IPS-20b (cell line): ENCODE measurements around the gene RFX7.
A peak's percentile ranks its signal among the peaks of the same experiment; 100 is the strongest.
"Not testable (repeated sequence)": the region's sequence is repeated elsewhere in the genome, so short reads cannot be mapped to it uniquely, and the experiment has no call there.

Experiments
- H3K27ac ChIP-seq: one replicate; pipeline ENCODE4 v1.5.1; 2013; ENCODE audit warnings: low read length
- H3K27me3 ChIP-seq: 2 replicates; pipeline ENCODE4 v1.6.1; 2013; ENCODE audit warnings: mild to moderate bottlenecking, low read length, inconsistent platforms; ENCODE audit not compliant: insufficient read depth
- H3K36me3 ChIP-seq: 2 replicates; pipeline ENCODE4 v1.6.1; 2013; ENCODE audit warnings: low read depth, mild to moderate bottlenecking, inconsistent platforms, low read length, moderate library complexity; ENCODE audit not compliant: insufficient read depth
- H3K4me1 ChIP-seq: 2 replicates; pipeline ENCODE4 v1.6.1; 2013; ENCODE audit warnings: mild to moderate bottlenecking, control low read depth, inconsistent platforms, low read length, moderate library complexity; ENCODE audit not compliant: insufficient read depth
- H3K4me3 ChIP-seq: 2 replicates; pipeline ENCODE4 v1.5.1; 2013; ENCODE audit warnings: mild to moderate bottlenecking, low read length, inconsistent platforms
- H3K9ac ChIP-seq: 2 replicates; pipeline ENCODE4 v1.6.1; 2013; ENCODE audit warnings: low read depth, mild to moderate bottlenecking, inconsistent platforms, low read length, moderate library complexity
- H3K9me3 ChIP-seq: 2 replicates; pipeline ENCODE4 v1.6.1; 2013; ENCODE audit warnings: mild to moderate bottlenecking, low read depth, low read length, inconsistent platforms; ENCODE audit not compliant: insufficient read depth

Gene RFX7

GRCh38 chr15:56243163-56244037 is at the start of gene RFX7:
Gene RFX7, minus strand, starts transcription at chr15:56243879. Its CDS starts 594 bp downstream, at chr15:56243285.
- Histone ChIP-seq H3K9me3 (no peaks in the 10 kb centered on the region), H3K27me3 (no peaks in the 10 kb centered on the region), H3K4me3 (peak within 1 kb of the TSS; percentile 94), H3K36me3 (no peaks in the 10 kb centered on the region), H3K9ac (peak within 1 kb of the TSS; percentile 95), H3K4me1 (peaks cover 13% of the 10 kb centered on the region; the same call in 1 of the 2 replicates), H3K27ac (peak within 1 kb of the TSS; percentile 89)

GRCh38 chr15:56292546-56293316 is 49.1 kb upstream of the RFX7 start:
- no peaks in the 10 kb centered on the region for H3K27me3 ChIP-seq
- H3K9ac ChIP-seq = no peak overlapping the region
- H3K4me3 ChIP-seq = no peak overlapping the region
- no peaks in the 10 kb centered on the region for H3K36me3 ChIP-seq
- no peaks in the 10 kb centered on the region for H3K9me3 ChIP-seq
- no peak overlapping the region for H3K27ac ChIP-seq
- H3K4me1 ChIP-seq = 0 out of 2 replicates have a peak, but pooled peaks cover 3% of the 10 kb centered on the region

- Histone ChIP-seq H3K9ac (no peak overlapping the region), H3K27me3 (no peaks in the 10 kb centered on the region), H3K27ac (no peak overlapping the region), H3K4me3 (no peak overlapping the region), H3K4me1 (0 out of 2 replicates have a peak, but pooled peaks cover 3% of the 10 kb centered on the region), H3K36me3 (no peaks in the 10 kb centered on the region), H3K9me3 (no peaks in the 10 kb centered on the region)
Measured at GRCh38 chr15:56291741-56292140, 48.1 kb upstream of the RFX7 start.

GRCh38 chr15:56286213-56286612 is 42.5 kb upstream of the RFX7 start:
- peaks cover 4% of the 10 kb centered on the region; the same call in 1 of the 2 replicates for H3K27me3 ChIP-seq
- no peak overlapping the region for H3K9ac ChIP-seq
- H3K4me3 ChIP-seq = no peak overlapping the region
- H3K27ac ChIP-seq = no peak overlapping the region
- H3K36me3 ChIP-seq = no peaks in the 10 kb centered on the region
- no peaks in the 10 kb centered on the region for H3K4me1 ChIP-seq
- no peaks in the 10 kb centered on the region for H3K9me3 ChIP-seq

GRCh38 chr15:56281145-56281544 is 37.5 kb upstream of the RFX7 start:
- H3K36me3 ChIP-seq = no peaks in the 10 kb centered on the region
- H3K4me3 ChIP-seq = no peak overlapping the region
- H3K27me3 ChIP-seq = peaks cover 4% of the 10 kb centered on the region; the same call in 1 of the 2 replicates
- H3K27ac ChIP-seq = no peak overlapping the region
- no peaks in the 10 kb centered on the region for H3K9me3 ChIP-seq
- no peaks in the 10 kb centered on the region for H3K4me1 ChIP-seq
- H3K9ac ChIP-seq = no peak overlapping the region

- Histone ChIP-seq H3K9ac (no peak overlapping the region), H3K9me3 (no peaks in the 10 kb centered on the region), H3K27ac (no peak overlapping the region), H3K4me3 (no peak overlapping the region), H3K27me3 (no peaks in the 10 kb centered on the region), H3K4me1 (no peaks in the 10 kb centered on the region), H3K36me3 (no peaks in the 10 kb centered on the region)
Measured at GRCh38 chr15:56273724-56274123, 30.0 kb upstream of the RFX7 start.

- no peaks in the 10 kb centered on the region for H3K9me3 ChIP-seq
- H3K36me3 ChIP-seq = no peaks in the 10 kb centered on the region
- H3K4me3 ChIP-seq = no peak overlapping the region
- H3K9ac ChIP-seq = no peak overlapping the region
- H3K27ac ChIP-seq = no peak overlapping the region
- no peaks in the 10 kb centered on the region for H3K4me1 ChIP-seq
- no peaks in the 10 kb centered on the region for H3K27me3 ChIP-seq
Measured at GRCh38 chr15:56272454-56272853, 28.8 kb upstream of the RFX7 start.

GRCh38 chr15:56266465-56266864 is 22.8 kb upstream of the RFX7 start:
- H3K9me3 ChIP-seq, H3K9ac ChIP-seq, H3K27me3 ChIP-seq, H3K36me3 ChIP-seq, H3K4me1 ChIP-seq, H3K4me3 ChIP-seq, H3K27ac ChIP-seq: not testable (repeated sequence)

GRCh38 chr15:56261854-56262509 is 18.3 kb upstream of the RFX7 start:
- no peaks in the 10 kb centered on the region for H3K4me1 ChIP-seq
- no peak overlapping the region for H3K4me3 ChIP-seq
- no peak overlapping the region for H3K9ac ChIP-seq
- no peaks in the 10 kb centered on the region for H3K36me3 ChIP-seq
- H3K27me3 ChIP-seq = no peaks in the 10 kb centered on the region
- H3K27ac ChIP-seq = no peak overlapping the region
- H3K9me3 ChIP-seq = no peaks in the 10 kb centered on the region

GRCh38 chr15:56257306-56257705 is 13.6 kb upstream of the RFX7 start:
- not testable (repeated sequence) for H3K36me3 ChIP-seq, H3K4me3 ChIP-seq, H3K9ac ChIP-seq, H3K4me1 ChIP-seq, H3K9me3 ChIP-seq, H3K27me3 ChIP-seq, H3K27ac ChIP-seq

- no peaks in the 10 kb centered on the region for H3K36me3 ChIP-seq
- no peak overlapping the region for H3K27ac ChIP-seq
- no peak overlapping the region for H3K9ac ChIP-seq
- no peak overlapping the region for H3K4me3 ChIP-seq
- H3K9me3 ChIP-seq = no peaks in the 10 kb centered on the region
- H3K4me1 ChIP-seq = 0 out of 2 replicates have a peak, but pooled peaks cover 4% of the 10 kb centered on the region
- H3K27me3 ChIP-seq = no peaks in the 10 kb centered on the region
Measured at GRCh38 chr15:56254265-56254664, 10.6 kb upstream of the RFX7 start.
